CD8-positive, alpha-beta memory T cell (primary cell): Measurements from ENCODE around the gene TRAPPC13. TPM values are rescaled to one million over a fixed set of nuclear protein-coding genes. Genes with fewer than 3 reads are reported as not detected.
A peak's percentile ranks its signal among the peaks of the same experiment; 100 is the strongest.
"Not testable (repeated sequence)": the region's sequence is repeated elsewhere in the genome, so short reads cannot be mapped to it uniquely, and the experiment has no call there.

ENCODE experiments used
- CTCF ChIA-PET: fragments of 350-600 bp; sonication (Branson Sonifier 250); formaldehyde crosslinking; loops from one replicate; lab custom pipeline; 2021; ENCODE audit warnings: antibody characterized with exemption; lab: Charles Lee
- POLR2A ChIA-PET: fragments of 350-600 bp; sonication (Branson Sonifier 250); formaldehyde crosslinking; loops from one replicate; lab custom pipeline; 2021; ENCODE audit warnings: antibody characterized with exemption; lab: Charles Lee
- DNase-seq, 5 donors: peaks; one replicate each; pipeline versions ENCODE4 v3.0.0 to v3.0.0-alpha.2; 2020 to 2022; ENCODE audit warnings: mixed read lengths in 1 of 5
- H3K27ac ChIP-seq: one replicate; pipeline ENCODE4 v1.7.0; 2013; ENCODE audit warnings: low read depth, mild to moderate bottlenecking, low read length, moderate library complexity
- H3K27me3 ChIP-seq: 2 replicates; pipeline ENCODE4 v1.7.0; 2013; ENCODE audit warnings: low read length, mild to moderate bottlenecking; ENCODE audit not compliant: insufficient read depth, poor library complexity, severe bottlenecking
- H3K36me3 ChIP-seq: 2 replicates; pipeline ENCODE4 v1.7.0; 2013; ENCODE audit warnings: mild to moderate bottlenecking, low read length, moderate library complexity; ENCODE audit not compliant: insufficient read depth
- H3K4me1 ChIP-seq: 2 replicates; pipeline ENCODE4 v1.7.0; 2013; ENCODE audit warnings: mild to moderate bottlenecking, low read length, moderate library complexity; ENCODE audit not compliant: insufficient read depth
- H3K4me3 ChIP-seq: 2 replicates; pipeline ENCODE4 v1.7.0; 2013; ENCODE audit warnings: mild to moderate bottlenecking, low read length
- H3K9me3 ChIP-seq: 2 replicates; pipeline ENCODE4 v1.7.0; 2013; ENCODE audit warnings: mild to moderate bottlenecking, low read length
- H3K27ac Mint-ChIP-seq, 8 donors: one replicate each; pipeline ENCODE4 v1.8.0; 2020 to 2021; ENCODE audit warnings: mixed read lengths in 8 of 8, mild to moderate bottlenecking in 6 of 8, inconsistent platforms in 3 of 8, moderate library complexity in 3 of 8
- H3K27me3 Mint-ChIP-seq, 2 donors: one replicate each; pipeline ENCODE4 v1.8.0; 2020 to 2021; ENCODE audit warnings: mixed read lengths in 2 of 2, mild to moderate bottlenecking in 1 of 2, moderate library complexity in 1 of 2
- H3K36me3 Mint-ChIP-seq, 3 donors: one replicate each; pipeline ENCODE4 v1.8.0; 2020 to 2021; ENCODE audit warnings: mixed read lengths in 3 of 3, inconsistent platforms in 1 of 3, mild to moderate bottlenecking in 1 of 3
- H3K4me1 Mint-ChIP-seq, 3 donors: one replicate each; pipeline ENCODE4 v1.8.0; 2020 to 2021; ENCODE audit warnings: mixed read lengths in 3 of 3, inconsistent platforms in 1 of 3, mild to moderate bottlenecking in 1 of 3
- H3K4me3 Mint-ChIP-seq, 7 donors: one replicate each; pipeline ENCODE4 v1.8.0; 2020 to 2021; ENCODE audit warnings: mixed read lengths in 7 of 7, mild to moderate bottlenecking in 6 of 7, moderate library complexity in 4 of 7, inconsistent platforms in 2 of 7
- H3K9me3 Mint-ChIP-seq, 5 donors: one replicate each; pipeline ENCODE4 v1.8.0; 2020 to 2022; ENCODE audit warnings: mixed read lengths in 5 of 5, mild to moderate bottlenecking in 3 of 5, moderate library complexity in 2 of 5, inconsistent platforms in 1 of 5
- polyA plus RNA-seq: library from polyadenylated mRNA; unstranded; fragments of 300-500 nt; fragmentation: Illumina TruSeq; gene quantifications from one replicate; pipeline ENCODE4 v1.2.3, GENCODE V29; 2021
- total RNA-seq, 2 experiments: library from RNA; stranded (reverse); gene quantifications; one replicate each; pipeline ENCODE4 v1.2.3, GENCODE V29; 2021

The TRAPPC13 gene, protein sequence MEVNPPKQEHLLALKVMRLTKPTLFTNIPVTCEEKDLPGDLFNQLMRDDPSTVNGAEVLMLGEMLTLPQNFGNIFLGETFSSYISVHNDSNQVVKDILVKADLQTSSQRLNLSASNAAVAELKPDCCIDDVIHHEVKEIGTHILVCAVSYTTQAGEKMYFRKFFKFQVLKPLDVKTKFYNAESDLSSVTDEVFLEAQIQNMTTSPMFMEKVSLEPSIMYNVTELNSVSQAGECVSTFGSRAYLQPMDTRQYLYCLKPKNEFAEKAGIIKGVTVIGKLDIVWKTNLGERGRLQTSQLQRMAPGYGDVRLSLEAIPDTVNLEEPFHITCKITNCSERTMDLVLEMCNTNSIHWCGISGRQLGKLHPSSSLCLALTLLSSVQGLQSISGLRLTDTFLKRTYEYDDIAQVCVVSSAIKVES
- total RNA-seq, result 10 to 100 TPM; 24.1 to 25.2 TPM
- 15.7 TPM for polyA plus RNA-seq

DNA sequence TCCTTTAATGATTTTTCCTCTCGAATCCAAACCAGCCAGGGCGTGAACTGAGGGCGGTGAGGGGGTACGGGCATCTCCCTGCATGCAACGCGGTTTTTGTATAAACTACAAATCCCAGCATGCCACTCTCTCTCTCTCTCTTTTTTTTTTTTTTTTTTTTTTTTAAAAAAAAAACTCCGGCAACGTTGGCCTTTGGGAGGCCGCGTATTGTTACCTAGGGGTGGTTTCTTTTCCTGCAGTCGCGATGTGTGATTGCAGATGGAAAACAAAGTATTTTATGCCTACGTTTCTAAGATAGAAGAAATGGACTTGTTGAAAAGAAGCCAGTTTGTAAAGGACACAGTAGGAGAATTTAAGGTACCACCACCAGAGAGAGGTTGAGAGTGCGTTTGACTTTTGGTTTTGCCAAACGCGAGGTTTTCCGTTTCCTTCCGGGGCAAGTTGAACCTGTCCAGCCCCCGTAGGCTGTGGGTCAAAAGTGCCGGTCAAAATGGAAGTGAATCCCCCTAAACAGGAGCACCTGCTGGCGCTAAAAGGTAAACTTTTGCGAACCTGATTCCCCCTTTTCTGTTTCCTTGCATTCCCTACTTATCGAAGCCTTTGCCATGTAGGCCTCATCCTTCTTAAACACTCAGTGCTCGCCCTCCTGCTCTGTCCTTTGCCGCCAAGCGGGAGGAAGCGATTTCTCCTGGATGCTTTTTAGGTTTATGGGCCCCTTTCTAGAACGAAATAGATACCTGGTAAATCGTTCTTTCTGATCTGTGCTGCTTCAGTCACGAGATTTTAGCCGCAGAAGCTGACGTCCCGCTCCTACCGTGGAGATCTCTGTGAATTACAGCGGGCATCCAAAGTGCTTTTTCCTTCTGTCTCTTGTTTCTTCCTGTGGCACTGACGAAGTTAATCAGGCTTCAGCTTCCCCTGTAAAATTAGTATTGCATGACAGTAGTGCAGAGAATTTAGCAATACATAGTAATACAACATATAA, at the start of gene TRAPPC13, which contains the start of gene SHLD3:
Gene TRAPPC13, plus strand, starts transcription at position 457 of the 985 bp plus-strand sequence. Its CDS starts 34 bp downstream, at position 491.
Gene SHLD3, plus strand, starts transcription at position 457 of the 985 bp plus-strand sequence. CDS start 4,561 bp downstream, outside the sequence.
- Mint-ChIP-seq H3K36me3 (peaks cover 4 to 34% (median 7%) of the 10 kb centered on the region in 3 donors), H3K4me3 (peak within 1 kb of the TSS; percentile 97 to 100 (median 99)), H3K9me3 (no peaks in the 10 kb centered on the region), H3K27me3 (peaks cover 0 to 3% of the 10 kb centered on the region in 2 donors), H3K4me1 (peaks cover 46 to 66% (median 57%) of the 10 kb centered on the region in 3 donors), H3K27ac (peak within 1 kb of the TSS; percentile 97 to 100 (median 99))
- Histone ChIP-seq H3K4me1 (peaks cover 31% of the 10 kb centered on the region), H3K27ac (peak within 1 kb of the TSS; percentile 91), H3K27me3 (no peaks in the 10 kb centered on the region), H3K9me3 (no peaks in the 10 kb centered on the region), H3K36me3 (peaks cover 6% of the 10 kb centered on the region), H3K4me3 (peak within 1 kb of the TSS; percentile 62)
- DNase-seq, result peak; percentile 77 to 93 (median 90)
- ChIA-PET CTCF (no interaction called here), POLR2A (interaction anchor here (0.9 to 3.8 kb wide), 3 partner anchors 47 to 97 kb away, joined by 3 to 42 read pairs (median 3); partner anchors contain the start of genes CENPK, NLN, PPWD1 and SGTB)

GRCh38 chr5:65577141-65577540, 47.7 kb upstream of the TRAPPC13 start:
- H3K4me3 Mint-ChIP-seq, result no peak overlapping the region
- Histone ChIP-seq H3K9me3 (no peaks in the 10 kb centered on the region), H3K4me1 (no peaks in the 10 kb centered on the region), H3K27ac (no peak overlapping the region), H3K36me3 (peaks cover 39% of the 10 kb centered on the region), H3K27me3 (no peaks in the 10 kb centered on the region), H3K4me3 (no peak overlapping the region)
- CTCF ChIA-PET, result no interaction called here
- H3K9me3 Mint-ChIP-seq, result no peaks in the 10 kb centered on the region
- POLR2A ChIA-PET, result no interaction called here
- no peaks in the 10 kb centered on the region for H3K27me3 Mint-ChIP-seq
- DNase-seq, result no peak
- H3K36me3 Mint-ChIP-seq, result peaks cover 9 to 76% (median 30%) of the 10 kb centered on the region in 3 donors
- peak overlapping the region in 2 of 8 donors; percentile 19 to 22 for H3K27ac Mint-ChIP-seq
- H3K4me1 Mint-ChIP-seq, result peaks cover 32 to 54% (median 40%) of the 10 kb centered on the region in 3 donors

GRCh38 chr5:65588694-65589093, 36.1 kb upstream of the TRAPPC13 start:
- no peak for DNase-seq
- Histone ChIP-seq H3K27me3 (no peaks in the 10 kb centered on the region), H3K9me3 (no peaks in the 10 kb centered on the region), H3K27ac (no peak overlapping the region), H3K36me3 (peaks cover 23% of the 10 kb centered on the region), H3K4me3 (no peak overlapping the region), H3K4me1 (no peaks in the 10 kb centered on the region)
- Mint-ChIP-seq H3K4me3 (no peak overlapping the region), H3K9me3 (no peaks in the 10 kb centered on the region), H3K4me1 (peaks cover 2 to 10% (median 6%) of the 10 kb centered on the region in 3 donors), H3K36me3 (peaks cover 13 to 72% (median 18%) of the 10 kb centered on the region in 3 donors), H3K27me3 (no peaks in the 10 kb centered on the region), H3K27ac (no peak overlapping the region)
- CTCF ChIA-PET, result no interaction called here
- POLR2A ChIA-PET, result no interaction called here

DNA sequence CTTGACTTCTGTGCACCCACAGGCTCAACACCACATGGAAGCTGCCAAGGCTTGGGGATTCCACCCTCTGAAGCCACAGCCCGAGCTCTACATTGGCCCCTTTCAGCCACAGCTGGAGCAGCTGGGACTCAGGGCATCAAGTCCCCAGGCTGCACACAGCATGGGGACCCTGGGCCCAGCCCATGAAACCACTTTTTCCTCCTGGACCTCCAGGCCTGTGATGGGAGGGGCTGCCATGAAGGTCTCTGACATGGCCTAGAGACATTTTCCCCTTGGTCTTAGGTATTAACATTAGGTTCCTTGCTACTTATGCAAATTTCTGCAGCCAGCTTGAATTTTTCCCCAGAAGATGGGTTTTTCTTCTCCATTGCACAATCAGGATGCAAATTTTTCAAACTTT, 23.1 kb upstream of the TRAPPC13 start:
- Mint-ChIP-seq H3K4me1 (peaks cover 18 to 28% (median 19%) of the 10 kb centered on the region in 3 donors), H3K36me3 (peaks cover 38 to 91% (median 49%) of the 10 kb centered on the region in 3 donors), H3K4me3 (peak overlapping the region in 1 of 7 donors; percentile 40)
- H3K4me1 ChIP-seq, H3K27me3 ChIP-seq, H3K9me3 Mint-ChIP-seq, H3K4me3 ChIP-seq, DNase-seq, H3K27ac ChIP-seq, H3K27me3 Mint-ChIP-seq, POLR2A ChIA-PET, H3K9me3 ChIP-seq, CTCF ChIA-PET, H3K27ac Mint-ChIP-seq: not testable (repeated sequence)
- peaks cover 24% of the 10 kb centered on the region for H3K36me3 ChIP-seq

DNA sequence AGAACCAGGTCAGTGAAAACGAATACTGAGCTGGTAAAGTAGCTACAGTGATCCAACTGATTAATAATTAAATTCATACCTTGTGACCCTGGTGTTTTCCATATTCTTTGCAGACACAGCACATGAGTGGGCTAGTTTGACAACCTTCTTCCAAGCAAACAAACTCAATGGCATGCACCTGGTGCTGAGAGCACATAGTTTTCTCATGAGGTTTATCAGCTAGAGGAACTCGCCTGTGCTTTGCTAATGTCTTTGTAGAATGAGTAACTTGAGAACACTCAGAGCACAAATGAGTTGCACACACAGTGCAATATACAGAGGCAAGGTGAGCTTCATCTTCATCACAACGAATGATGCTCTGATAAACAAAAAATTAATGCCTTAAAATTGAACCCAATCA, 13.3 kb upstream of the TRAPPC13 start:
- ChIA-PET CTCF (no interaction called here), POLR2A (no interaction called here)
- Histone ChIP-seq H3K9me3 (no peaks in the 10 kb centered on the region), H3K4me3 (no peak overlapping the region), H3K27ac (no peak overlapping the region), H3K27me3 (no peaks in the 10 kb centered on the region), H3K4me1 (no peaks in the 10 kb centered on the region), H3K36me3 (peaks cover 42% of the 10 kb centered on the region)
- Mint-ChIP-seq H3K36me3 (peaks cover 17 to 82% (median 35%) of the 10 kb centered on the region in 3 donors), H3K4me3 (no peak overlapping the region), H3K27ac (peak overlapping the region in 1 of 8 donors; percentile 10), H3K9me3 (no peaks in the 10 kb centered on the region), H3K4me1 (peaks cover 13 to 22% (median 20%) of the 10 kb centered on the region in 3 donors), H3K27me3 (no peaks in the 10 kb centered on the region)
- DNase-seq, result no peak

DNA sequence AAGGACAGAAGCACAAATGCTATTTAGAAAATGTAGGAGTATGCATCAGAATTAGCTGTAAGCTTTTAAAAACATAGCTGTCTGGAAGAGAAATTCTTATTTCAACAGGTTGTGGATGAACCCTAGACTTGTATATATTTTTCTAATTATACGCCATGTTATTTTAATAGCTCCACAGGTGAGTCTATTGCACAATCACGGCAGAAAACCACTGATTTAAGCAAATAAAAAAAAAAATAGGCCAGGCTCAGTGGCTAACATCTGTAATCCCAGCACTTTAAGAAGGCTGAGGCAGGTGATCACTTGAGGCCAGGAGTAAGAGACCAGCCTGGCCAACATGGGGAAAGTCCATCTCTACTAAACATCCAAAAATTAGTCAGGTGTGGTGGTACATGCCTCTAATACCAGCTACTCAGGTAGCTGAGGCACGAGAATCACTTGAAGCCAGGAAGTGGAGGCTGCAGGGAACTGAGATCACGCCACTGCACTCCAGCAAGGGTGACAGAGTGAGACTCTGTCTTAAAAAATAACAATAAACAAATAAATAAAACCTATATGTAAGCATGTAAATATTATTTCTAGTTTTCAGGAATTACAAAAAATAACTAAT, 12.4 kb upstream of the TRAPPC13 start:
- Mint-ChIP-seq H3K36me3 (peaks cover 15 to 79% (median 30%) of the 10 kb centered on the region in 3 donors), H3K27ac (peak overlapping the region in 1 of 8 donors; percentile 81), H3K27me3 (no peaks in the 10 kb centered on the region), H3K4me1 (peaks cover 13 to 22% (median 22%) of the 10 kb centered on the region in 3 donors), H3K4me3 (no peak overlapping the region), H3K9me3 (no peaks in the 10 kb centered on the region)
- ChIA-PET CTCF (no interaction called here), POLR2A (no interaction called here)
- no peak overlapping the region for H3K4me3 ChIP-seq
- no peaks in the 10 kb centered on the region for H3K4me1 ChIP-seq
- no peaks in the 10 kb centered on the region for H3K9me3 ChIP-seq
- DNase-seq, result no peak
- peaks cover 34% of the 10 kb centered on the region for H3K36me3 ChIP-seq
- no peak overlapping the region for H3K27ac ChIP-seq
- no peaks in the 10 kb centered on the region for H3K27me3 ChIP-seq

DNA sequence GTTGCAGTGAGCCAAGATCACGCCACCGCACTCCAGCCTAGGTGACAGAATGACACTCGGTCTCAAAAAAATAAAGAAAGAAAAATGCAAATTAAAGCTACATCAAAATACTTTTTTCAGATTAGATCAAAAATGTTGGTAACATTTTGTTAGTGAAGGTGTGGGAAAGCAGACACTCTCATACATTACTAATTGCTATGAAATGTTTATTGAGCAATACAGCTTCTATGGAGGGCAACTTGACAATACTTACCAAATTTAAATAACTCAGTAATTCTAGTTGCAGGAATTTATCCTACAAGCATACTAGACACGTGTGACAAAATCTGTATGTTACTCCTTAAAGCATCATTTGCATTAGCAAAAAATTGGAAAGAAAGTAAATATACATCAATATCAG, 4.8 kb upstream of the TRAPPC13 start:
- Histone ChIP-seq H3K36me3 (peaks cover 4% of the 10 kb centered on the region), H3K27ac (no peak overlapping the region), H3K27me3 (no peaks in the 10 kb centered on the region), H3K4me1 (peaks cover 29% of the 10 kb centered on the region), H3K9me3 (no peaks in the 10 kb centered on the region), H3K4me3 (no peak overlapping the region)
- H3K36me3 Mint-ChIP-seq, result peaks cover 3 to 43% (median 9%) of the 10 kb centered on the region in 3 donors
- no peak overlapping the region for H3K27ac Mint-ChIP-seq
- CTCF ChIA-PET, result no interaction called here
- H3K4me3 Mint-ChIP-seq, result no peak overlapping the region
- POLR2A ChIA-PET, result no interaction called here
- no peak for DNase-seq
- no peaks in the 10 kb centered on the region for H3K9me3 Mint-ChIP-seq
- H3K27me3 Mint-ChIP-seq, result peaks cover 0 to 3% of the 10 kb centered on the region in 2 donors
- peaks cover 42 to 65% (median 61%) of the 10 kb centered on the region in 3 donors for H3K4me1 Mint-ChIP-seq
